ENCODE results near the gene NFU1. TPM values are rescaled to one million over a fixed set of nuclear protein-coding genes. Genes with fewer than 3 reads are reported as not detected.

The NFU1 gene
- total and polyA plus RNA-seq, 2 of the 8 experiments (the other 6 are each of a cell fraction or from before 2014, with no cell fraction given) = 18.4 to 45.5 TPM

GRCh38 chr2:69389271-69389670 lies 48.0 kb downstream of the NFU1 start (continued):
- no peak for TF ChIP-seq CHD7 (IDR thresholded peaks at IDR 0.05; ENCODE audit: insufficient replicate concordance, low read length)
- TF ChIP-seq RFX5 (IDR thresholded peaks at IDR 0.05; ENCODE audit: borderline replicate concordance, low read depth, low read length) = no peak
- no peak for TF ChIP-seq HDAC6 (IDR thresholded peaks at IDR 0.05; ENCODE audit: low read depth, low read length)
- TF ChIP-seq GABPA (IDR thresholded peaks at IDR 0.05; ENCODE audit: borderline replicate concordance, insufficient read depth, low read length) = no peak
- TF ChIP-seq SIRT6 (IDR thresholded peaks at IDR 0.05; ENCODE audit: low read length) = no peak
- no peak for TF ChIP-seq JUND (IDR thresholded peaks at IDR 0.05; ENCODE audit: low read length)
- TF ChIP-seq ATF3 (IDR thresholded peaks at IDR 0.05; ENCODE audit: insufficient read depth, low read depth, low read length) = no peak
- no peak for TF ChIP-seq GTF2F1 (IDR thresholded peaks at IDR 0.05; ENCODE audit: borderline replicate concordance, low read depth, low read length)
- no peak for TF ChIP-seq CTCF (IDR thresholded peaks at IDR 0.05; ENCODE audit: control extremely low read depth in 1 of 3, insufficient read depth in 1 of 3, low read depth in 1 of 3, low read length in 3 of 3)
